OCI-LY3 (cell line): Measurements from ENCODE around the gene GRK3.

Experiments
- CTCF ChIP-seq: fragments of 200-600, 300-600 bp; sonication (generic); IDR thresholded peaks from 2 replicates; pipeline ENCODE4 v1.5.1; 2014; ENCODE audit warnings: antibody characterized with exemption, low read length, low read depth
- EZH2phosphoT487 ChIP-seq: fragments of 200-600 bp; shearing (Covaris generic); IDR thresholded peaks from 2 replicates; pipeline ENCODE4 v1.6.1; 2018; ENCODE audit warnings: antibody characterized with exemption, mixed run types, low read depth

- TF ChIP-seq CTCF (no peak), EZH2phosphoT487 (no peak)
Measured at GRCh38 chr22:25757686-25758085, 193.2 kb downstream of the GRK3 start.
